Smooth muscle cell of trachea (primary cell): ENCODE measurements around the gene HMX1. TPM values are rescaled to one million over a fixed set of nuclear protein-coding genes. Genes with fewer than 3 reads are reported as not detected.

Experiments
- total RNA-seq: library from RNA; depleted of rRNA; stranded (reverse); fragments of >200 nt; gene quantifications from 2 replicates; pipeline ENCODE4 v1.2.1, GENCODE V29; 2014

The HMX1 gene
- total RNA-seq, result not detected in 2 replicates

GRCh38 chr4:8871417-8872401 lies at the start of gene HMX1:
Gene HMX1 (minus strand): TSS chr4:8871839. CDS start chr4:8871614, 225 bp downstream.

